Stimulated activated naive CD8-positive, alpha-beta T cell treated with anti-CD3 and anti-CD28 coated beads, Interleukin-15, Interleukin-2, amounts not matched to agents 100 ng/mL and 50 ng/mL, for 24 hours (primary cell): ENCODE measurements around the gene PRKD2.

Experiments used
- H3K27ac Mint-ChIP-seq: one replicate; pipeline ENCODE4 v1.8.0; 2021; ENCODE audit warnings: mild to moderate bottlenecking, mixed read lengths
- H3K27me3 Mint-ChIP-seq: one replicate; pipeline ENCODE4 v1.8.0; 2021; ENCODE audit warnings: mixed read lengths
- H3K36me3 Mint-ChIP-seq: one replicate; pipeline ENCODE4 v1.8.0; 2021; ENCODE audit warnings: low read depth, mixed read lengths
- H3K4me1 Mint-ChIP-seq: one replicate; pipeline ENCODE4 v1.8.0; 2021; ENCODE audit warnings: low read depth, mixed read lengths
- H3K4me3 Mint-ChIP-seq: one replicate; pipeline ENCODE4 v1.8.0; 2021; ENCODE audit warnings: mild to moderate bottlenecking, mixed read lengths
- H3K9me3 Mint-ChIP-seq: one replicate; pipeline ENCODE4 v1.8.0; 2021; ENCODE audit warnings: mixed read lengths

PRKD2 gene

GRCh38 chr19:46746281-46747057 is 29.6 kb upstream of the PRKD2 start, which contains the start of gene STRN4:
STRN4 (minus strand) TSS chr19:46746450; CDS start chr19:46746430, 20 bp downstream.
- no peaks in the 10 kb centered on the region for H3K9me3 Mint-ChIP-seq
- peaks cover 50% of the 10 kb centered on the region for H3K4me1 Mint-ChIP-seq
- no peaks in the 10 kb centered on the region for H3K27me3 Mint-ChIP-seq
- H3K4me3 Mint-ChIP-seq: peak within 1 kb of the TSS; percentile 94
- peaks cover 19% of the 10 kb centered on the region for H3K36me3 Mint-ChIP-seq
- H3K27ac Mint-ChIP-seq: peak within 1 kb of the TSS; percentile 93

- peaks cover 56% of the 10 kb centered on the region for H3K4me1 Mint-ChIP-seq
- peaks cover 21% of the 10 kb centered on the region for H3K36me3 Mint-ChIP-seq
- H3K4me3 Mint-ChIP-seq: peak within 1 kb of the TSS; percentile 94
- peak within 1 kb of the TSS; percentile 93 for H3K27ac Mint-ChIP-seq
- H3K27me3 Mint-ChIP-seq: no peaks in the 10 kb centered on the region
- H3K9me3 Mint-ChIP-seq: no peaks in the 10 kb centered on the region
These were observed 28.8 kb upstream of the PRKD2 start, which contains the start of gene FKRP for GRCh38 chr19:46745521-46746280. FKRP (plus strand) TSS chr19:46746057; CDS start chr19:46755451, 9,394 bp downstream.

- H3K4me3 Mint-ChIP-seq: peak overlapping the region; percentile 94
- peaks cover 21% of the 10 kb centered on the region for H3K36me3 Mint-ChIP-seq
- H3K9me3 Mint-ChIP-seq: no peaks in the 10 kb centered on the region
- peak overlapping the region; percentile 93 for H3K27ac Mint-ChIP-seq
- H3K4me1 Mint-ChIP-seq: peaks cover 62% of the 10 kb centered on the region
- no peaks in the 10 kb centered on the region for H3K27me3 Mint-ChIP-seq
These were observed 28.1 kb upstream of the PRKD2 start for GRCh38 chr19:46745030-46745429.

GRCh38 chr19:46744005-46744691 is 27.2 kb upstream of the PRKD2 start:
- Mint-ChIP-seq H3K9me3 (no peaks in the 10 kb centered on the region), H3K27me3 (no peaks in the 10 kb centered on the region), H3K27ac (peak overlapping the region; percentile 61), H3K4me1 (peaks cover 62% of the 10 kb centered on the region), H3K36me3 (peaks cover 26% of the 10 kb centered on the region), H3K4me3 (peak overlapping the region; percentile 94)

GRCh38 chr19:46742926-46743480 is 26.1 kb upstream of the PRKD2 start:
- Mint-ChIP-seq H3K4me3 (no peak overlapping the region), H3K36me3 (peaks cover 27% of the 10 kb centered on the region)

GRCh38 chr19:46741447-46741846 is 24.5 kb upstream of the PRKD2 start:
- Mint-ChIP-seq H3K4me1 (peaks cover 48% of the 10 kb centered on the region), H3K27me3 (no peaks in the 10 kb centered on the region), H3K4me3 (no peak overlapping the region), H3K36me3 (peaks cover 42% of the 10 kb centered on the region), H3K9me3 (no peaks in the 10 kb centered on the region), H3K27ac (no peak overlapping the region)

More at GRCh38 chr19:46742926-46743480, 26.1 kb upstream of the PRKD2 start:
- no peaks in the 10 kb centered on the region for H3K27me3 Mint-ChIP-seq
- H3K4me1 Mint-ChIP-seq: peaks cover 62% of the 10 kb centered on the region
- H3K9me3 Mint-ChIP-seq: no peaks in the 10 kb centered on the region
- no peak overlapping the region for H3K27ac Mint-ChIP-seq

GRCh38 chr19:46739290-46739771 is 22.4 kb upstream of the PRKD2 start:
- Mint-ChIP-seq H3K9me3 (no peaks in the 10 kb centered on the region), H3K4me1 (peaks cover 38% of the 10 kb centered on the region), H3K4me3 (no peak overlapping the region), H3K27me3 (no peaks in the 10 kb centered on the region), H3K36me3 (peaks cover 37% of the 10 kb centered on the region), H3K27ac (peak overlapping the region; percentile 12)

GRCh38 chr19:46737761-46738171 is 20.9 kb upstream of the PRKD2 start:
- H3K9me3 Mint-ChIP-seq: no peaks in the 10 kb centered on the region
- H3K27me3 Mint-ChIP-seq: no peaks in the 10 kb centered on the region
- no peak overlapping the region for H3K4me3 Mint-ChIP-seq
- no peak overlapping the region for H3K27ac Mint-ChIP-seq
- H3K36me3 Mint-ChIP-seq: peaks cover 45% of the 10 kb centered on the region
- H3K4me1 Mint-ChIP-seq: peaks cover 24% of the 10 kb centered on the region

GRCh38 chr19:46737298-46737654 is 20.4 kb upstream of the PRKD2 start:
- H3K4me3 Mint-ChIP-seq: no peak overlapping the region
- no peaks in the 10 kb centered on the region for H3K9me3 Mint-ChIP-seq
- H3K27me3 Mint-ChIP-seq: no peaks in the 10 kb centered on the region
- no peak overlapping the region for H3K27ac Mint-ChIP-seq
- H3K36me3 Mint-ChIP-seq: peaks cover 43% of the 10 kb centered on the region
- H3K4me1 Mint-ChIP-seq: peaks cover 19% of the 10 kb centered on the region

- H3K4me3 Mint-ChIP-seq: no peak overlapping the region
- H3K4me1 Mint-ChIP-seq: peaks cover 19% of the 10 kb centered on the region
These were observed 19.8 kb upstream of the PRKD2 start for GRCh38 chr19:46736531-46737297.

GRCh38 chr19:46733690-46734292 is 16.9 kb upstream of the PRKD2 start:
- Mint-ChIP-seq H3K9me3 (no peaks in the 10 kb centered on the region), H3K4me3 (no peak overlapping the region), H3K27ac (no peak overlapping the region), H3K27me3 (no peaks in the 10 kb centered on the region), H3K4me1 (peaks cover 22% of the 10 kb centered on the region), H3K36me3 (peaks cover 62% of the 10 kb centered on the region)

More at GRCh38 chr19:46736531-46737297, 19.8 kb upstream of the PRKD2 start:
- Mint-ChIP-seq H3K27ac (no peak overlapping the region), H3K27me3 (no peaks in the 10 kb centered on the region), H3K9me3 (no peaks in the 10 kb centered on the region), H3K36me3 (peaks cover 48% of the 10 kb centered on the region)

- Mint-ChIP-seq H3K4me1 (peaks cover 26% of the 10 kb centered on the region), H3K27me3 (no peaks in the 10 kb centered on the region), H3K36me3 (peaks cover 67% of the 10 kb centered on the region), H3K27ac (no peak overlapping the region), H3K4me3 (no peak overlapping the region), H3K9me3 (no peaks in the 10 kb centered on the region)
These were observed 16.2 kb upstream of the PRKD2 start for GRCh38 chr19:46732966-46733689.
